Endothelial cell of hepatic sinusoid (primary cell): ENCODE results near the gene RGCC.

Experiments
- in situ Hi-C: cut with HindIII; loops from 2 replicates; pipeline ENCODE4 v1.10.0; 2017; ENCODE audit warnings: low sequenced_read_pairs

The RGCC gene

DNA sequence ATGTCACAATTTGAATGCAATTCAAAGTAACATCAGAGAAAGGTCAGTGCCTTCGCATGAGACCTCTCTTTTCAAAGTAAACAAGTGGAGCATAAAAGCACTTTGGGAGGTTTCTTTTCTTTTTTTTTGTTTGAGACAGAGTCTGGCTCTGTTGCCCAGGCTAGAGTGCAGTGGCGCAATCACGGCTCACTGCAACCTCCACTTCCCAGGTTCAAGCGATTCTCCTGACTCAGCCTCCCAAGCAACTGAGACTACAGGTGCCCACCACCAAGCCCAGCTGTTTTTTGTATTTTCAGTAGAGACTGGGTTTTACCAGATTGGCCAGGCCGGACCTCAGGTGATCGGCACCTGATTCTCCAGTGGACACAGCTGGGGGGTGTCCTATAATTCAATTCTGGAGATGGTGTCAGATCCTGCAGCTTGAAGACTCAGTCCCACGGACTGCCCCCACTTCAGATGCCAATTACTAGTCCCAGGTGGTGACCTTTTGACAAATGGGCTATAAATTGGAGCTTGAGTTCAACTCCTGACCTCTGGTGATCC, 57.6 kb downstream of the RGCC start:
- in situ Hi-C loops = no loop called here

GRCh38 chr13:41515491-41516139, 58.3 kb downstream of the RGCC start:
- in situ Hi-C loops = no loop called here

DNA sequence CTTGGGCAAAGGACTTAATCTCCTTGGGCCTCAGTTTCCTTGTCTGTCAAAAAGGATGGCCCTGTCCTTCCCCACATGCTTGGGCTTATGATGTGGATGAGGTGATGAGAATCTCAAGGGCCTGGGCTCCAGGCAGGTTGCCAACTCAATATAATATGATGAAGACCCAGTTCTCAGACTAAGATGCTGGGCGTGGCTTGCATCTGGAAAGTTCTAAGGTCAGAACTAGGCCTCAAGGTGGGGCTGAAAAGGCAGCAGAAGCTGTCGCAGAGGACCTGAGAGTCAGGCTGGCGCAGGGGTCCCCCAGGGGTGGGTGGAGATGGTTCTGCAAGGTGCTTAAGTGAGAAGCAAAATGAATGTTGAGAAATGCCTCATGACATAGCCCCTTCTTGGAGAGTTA, 58.8 kb downstream of the RGCC start:
- in situ Hi-C loops = no loop called here

- in situ Hi-C loops = no loop called here
Observed at GRCh38 chr13:41516760-41517159, 59.4 kb downstream of the RGCC start.

- in situ Hi-C loops = no loop called here
Observed at GRCh38 chr13:41520016-41520659, 62.8 kb downstream of the RGCC start.
